Motor neuron (in vitro differentiated cells): ENCODE measurements around the gene APOA4. TPM values are rescaled to one million over a fixed set of nuclear protein-coding genes. Genes with fewer than 3 reads are reported as not detected.
"Not testable (repeated sequence)": the region's sequence is repeated elsewhere in the genome, so short reads cannot be mapped to it uniquely, and the experiment has no call there.

Experiments used
- ATAC-seq, 8 experiments: fragments of 200-7000 bp; cut with Tn5 transposase; replicated peaks in 6 of 8; 2 replicates each; pipeline ENCODE4 v1.8.0; 2021; ENCODE audit warnings: mild to moderate bottlenecking in 8 of 8, moderate library complexity in 8 of 8
- H3K27ac ChIP-seq, 2 donors: fragments of 250-450 bp; sonication (Bioruptor Pico); 2 replicates each; pipeline ENCODE4 v1.9.0; 2021; ENCODE audit warnings: antibody characterized with exemption in 2 of 2, mild to moderate bottlenecking in 2 of 2, moderate library complexity in 1 of 2
- H3K4me1 ChIP-seq, 2 donors: fragments of 250-450 bp; sonication (Bioruptor Pico); replicated peaks in 1 of 2; 2 replicates each; pipeline ENCODE4 v1.6.1; 2021; ENCODE audit warnings: antibody characterized with exemption in 2 of 2, mild to moderate bottlenecking in 2 of 2, moderate library complexity in 1 of 2
- H3K4me3 ChIP-seq, 5 donors: fragments of 250-450 bp; sonication (Bioruptor Pico); 2 replicates each; pipeline ENCODE4 v1.9.0; 2021; ENCODE audit warnings: antibody characterized with exemption in 5 of 5, mild to moderate bottlenecking in 5 of 5, moderate library complexity in 4 of 5
- WGBS, 10 experiments: fragments of 450-650 bp; shearing (Covaris generic); methylation state at CpG; one replicate each; pipeline ENCODE4 v1.0.0; 2022; 5-methylcytosine and 5-hydroxymethylcytosine counted together
- in situ Hi-C, 9 experiments: fragments of 400-800 bp; cut with MboI; loops; one replicate each; pipeline ENCODE4 v1.15.0; 2021; ENCODE audit warnings: low sequenced_read_pairs in 9 of 9, low pct_unique_long_range_greater_than_20kb in 2 of 9; ENCODE audit not compliant: unreplicated experiment in 9 of 9
- total RNA-seq, 8 experiments: library from RNA; unstranded; fragments of 300-600 nt; gene quantifications; 2 replicates each; pipeline versions ENCODE4 v1.2.3 to v1.2.4, GENCODE V29; 2022

APOA4 gene
- total RNA-seq, 8 experiments from 2014 or later = 0.14 to 0.28 (median 0.24) TPM; not detected in 5

DNA sequence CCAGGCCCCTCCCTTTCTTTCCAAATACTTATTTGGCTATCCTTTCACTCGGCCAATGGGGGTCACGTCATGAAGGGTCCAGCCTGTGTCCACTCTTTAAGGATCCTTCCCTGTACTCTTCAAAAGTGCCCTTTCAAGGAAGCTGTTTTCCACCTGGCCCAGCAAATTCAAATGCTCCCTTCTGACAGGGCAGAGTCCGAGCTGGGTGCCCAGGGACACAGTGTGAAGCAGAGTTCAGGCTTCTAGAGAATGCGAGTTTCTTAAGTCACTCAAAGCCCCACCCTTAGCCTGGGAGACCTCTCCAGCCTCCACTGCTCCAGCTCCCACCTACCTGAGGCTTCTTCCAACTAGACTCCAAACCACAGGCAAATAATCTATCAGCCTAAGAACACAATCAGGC lies 19.8 kb upstream of the APOA4 start:
- in situ Hi-C loops = no loop called here
- H3K4me1 ChIP-seq = peaks cover 0 to under 1% of the 10 kb centered on the region in 2 donors
- H3K4me3 ChIP-seq = no peak overlapping the region
- H3K27ac ChIP-seq = no peak overlapping the region
- 75 to 100% (median 100%) methylated on average over 1 to 3 of the region's 4 CpGs; no CpG with 5 or more reads in 4 of the 10 experiments for WGBS, 10 experiments
- peak in 1 of 8 experiments; percentile 15 for ATAC-seq

DNA sequence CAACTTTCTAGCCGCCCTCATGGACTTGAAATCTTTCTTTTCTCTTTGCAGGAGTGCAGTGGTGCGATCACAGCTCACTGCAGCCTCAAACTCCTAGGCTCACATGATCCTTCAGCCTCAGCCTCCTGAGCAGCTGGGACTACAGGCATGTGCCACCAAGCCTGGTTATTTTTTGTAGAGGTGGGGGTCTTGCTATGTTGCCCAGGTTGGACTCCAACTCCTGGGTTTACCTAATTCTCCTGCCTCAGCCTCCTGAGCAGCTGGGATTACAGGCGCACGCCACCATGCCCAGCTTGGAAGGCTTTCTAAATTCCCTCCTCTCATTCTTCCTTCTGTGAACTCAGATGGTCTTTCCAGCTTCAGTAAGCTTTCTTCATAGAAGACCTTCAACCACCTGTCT lies 19.0 kb upstream of the APOA4 start:
- in situ Hi-C loops = no loop called here
- no peak for ATAC-seq
- H3K4me1 ChIP-seq = peaks cover 0 to 5% of the 10 kb centered on the region in 2 donors
- WGBS, 10 experiments = 85 to 100% (median 97%) methylated on average over 1 to 3 of the region's 4 CpGs; no CpG with 5 or more reads in 4 of the 10 experiments
- H3K27ac ChIP-seq = no peak overlapping the region
- H3K4me3 ChIP-seq = no peak overlapping the region

DNA sequence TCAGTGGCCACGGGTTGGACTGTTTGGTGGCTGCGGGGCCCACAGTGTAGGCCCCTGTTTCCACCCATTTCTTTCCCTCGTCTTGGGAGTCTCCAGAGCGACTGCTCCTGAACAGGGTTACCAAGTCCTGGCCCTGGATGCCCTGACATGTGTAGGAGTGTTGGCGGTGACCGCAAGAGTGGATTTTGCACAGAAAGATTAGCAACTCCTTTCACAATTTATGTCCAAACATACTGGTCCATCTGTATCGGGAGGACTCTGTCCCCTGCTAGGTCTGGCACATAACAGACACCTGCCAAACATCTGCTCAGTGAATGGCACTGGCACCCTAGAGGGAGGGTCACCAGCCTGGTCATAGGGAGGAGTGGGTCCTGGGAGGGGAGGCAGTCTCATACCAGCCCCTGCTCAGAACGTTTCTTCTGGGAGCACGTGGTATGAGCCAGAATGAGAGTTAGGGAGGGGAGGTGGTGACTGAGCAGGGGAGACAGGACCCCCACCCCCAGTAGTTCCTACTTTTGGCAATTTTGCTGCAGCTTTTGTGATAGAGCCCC lies 17.7 kb upstream of the APOA4 start:
- in situ Hi-C loops = no loop called here
- Histone ChIP-seq H3K4me1 (peaks cover 0 to 5% of the 10 kb centered on the region in 2 donors), H3K4me3 (no peak overlapping the region), H3K27ac (no peak overlapping the region)
- WGBS, 10 experiments = 40 to 100% (median 76%) methylated on average over 1 to 7 of the region's 9 CpGs; no CpG with 5 or more reads in 3 of the 10 experiments
- ATAC-seq = no peak

DNA sequence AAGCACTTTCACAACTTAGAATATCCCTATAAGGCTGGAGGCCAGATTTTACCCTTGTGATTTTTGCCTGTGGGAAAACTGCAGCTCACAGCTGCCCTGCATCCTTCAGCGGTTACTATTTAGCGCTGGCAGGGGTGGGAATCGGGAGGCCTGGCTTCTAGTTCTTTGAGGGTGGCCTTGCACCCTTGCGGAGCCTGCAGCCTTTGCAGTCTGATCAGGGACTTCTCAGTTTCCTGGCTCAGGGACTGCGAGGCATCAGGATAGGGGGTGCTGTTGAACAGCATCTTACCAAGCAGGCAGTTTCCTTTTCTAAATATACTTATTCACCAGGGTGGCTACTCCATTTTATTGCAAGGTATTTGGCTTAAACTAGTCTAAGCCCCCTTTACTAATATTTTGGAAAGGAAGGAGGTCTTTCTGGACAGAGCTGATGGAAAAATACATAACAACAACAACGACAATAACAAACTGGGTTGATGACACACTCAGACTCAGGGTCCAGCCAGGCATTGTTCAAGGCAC lies 17.2 kb upstream of the APOA4 start:
- H3K4me3 ChIP-seq = no peak overlapping the region
- peaks cover 3 to 10% of the 10 kb centered on the region in 2 donors for H3K4me1 ChIP-seq
- ATAC-seq = no peak
- in situ Hi-C loops = no loop called here
- 0 to 85% (median 57%) methylated on average over 1 to 5 of the region's 6 CpGs; no CpG with 5 or more reads in 3 of the 10 experiments for WGBS, 10 experiments
- no peak overlapping the region for H3K27ac ChIP-seq

DNA sequence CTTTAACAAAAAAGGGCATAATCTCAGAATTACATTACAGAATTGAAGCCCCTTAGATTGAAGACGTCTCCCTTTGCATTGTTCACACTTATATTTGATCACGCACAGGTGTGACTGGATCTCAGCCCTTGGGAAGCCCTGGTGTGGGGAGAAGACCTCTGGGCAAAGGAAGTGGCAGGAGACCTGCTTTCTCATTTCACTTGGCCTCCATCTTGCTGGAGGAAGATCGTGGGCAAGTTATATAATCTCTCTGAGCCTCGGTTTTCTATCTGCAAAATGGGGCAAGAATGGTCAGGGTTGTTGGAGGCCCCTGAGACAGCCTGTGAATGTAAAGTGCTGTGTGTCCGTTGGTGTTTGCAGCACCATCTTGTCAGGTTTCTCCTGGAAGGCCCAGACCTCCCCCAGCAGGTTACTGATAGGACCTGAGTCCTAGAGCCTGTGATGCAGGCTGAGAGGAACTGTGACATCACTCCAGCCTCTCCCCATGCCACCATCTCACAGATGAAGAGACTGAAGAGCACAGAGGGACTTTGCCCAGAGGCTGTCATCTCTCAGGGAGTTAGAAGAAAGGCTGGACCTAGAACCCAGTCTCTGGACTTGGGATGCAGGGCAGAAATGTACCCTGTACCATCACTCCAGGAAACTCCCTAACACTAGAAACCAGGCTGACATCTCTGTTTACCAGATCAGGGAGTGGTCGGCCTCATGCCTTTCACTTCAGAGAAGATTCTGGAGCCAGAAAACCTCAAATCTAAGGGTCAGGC lies 15.4 kb upstream of the APOA4 start:
- no peak overlapping the region for H3K4me3 ChIP-seq
- no peak for ATAC-seq
- peaks cover 3 to 11% of the 10 kb centered on the region in 2 donors for H3K4me1 ChIP-seq
- 56 to 100% (median 91%) methylated on average over 1 to 3 of the region's 6 CpGs; no CpG with 5 or more reads in 2 of the 10 experiments for WGBS, 10 experiments
- in situ Hi-C loops = no loop called here
- no peak overlapping the region for H3K27ac ChIP-seq

DNA sequence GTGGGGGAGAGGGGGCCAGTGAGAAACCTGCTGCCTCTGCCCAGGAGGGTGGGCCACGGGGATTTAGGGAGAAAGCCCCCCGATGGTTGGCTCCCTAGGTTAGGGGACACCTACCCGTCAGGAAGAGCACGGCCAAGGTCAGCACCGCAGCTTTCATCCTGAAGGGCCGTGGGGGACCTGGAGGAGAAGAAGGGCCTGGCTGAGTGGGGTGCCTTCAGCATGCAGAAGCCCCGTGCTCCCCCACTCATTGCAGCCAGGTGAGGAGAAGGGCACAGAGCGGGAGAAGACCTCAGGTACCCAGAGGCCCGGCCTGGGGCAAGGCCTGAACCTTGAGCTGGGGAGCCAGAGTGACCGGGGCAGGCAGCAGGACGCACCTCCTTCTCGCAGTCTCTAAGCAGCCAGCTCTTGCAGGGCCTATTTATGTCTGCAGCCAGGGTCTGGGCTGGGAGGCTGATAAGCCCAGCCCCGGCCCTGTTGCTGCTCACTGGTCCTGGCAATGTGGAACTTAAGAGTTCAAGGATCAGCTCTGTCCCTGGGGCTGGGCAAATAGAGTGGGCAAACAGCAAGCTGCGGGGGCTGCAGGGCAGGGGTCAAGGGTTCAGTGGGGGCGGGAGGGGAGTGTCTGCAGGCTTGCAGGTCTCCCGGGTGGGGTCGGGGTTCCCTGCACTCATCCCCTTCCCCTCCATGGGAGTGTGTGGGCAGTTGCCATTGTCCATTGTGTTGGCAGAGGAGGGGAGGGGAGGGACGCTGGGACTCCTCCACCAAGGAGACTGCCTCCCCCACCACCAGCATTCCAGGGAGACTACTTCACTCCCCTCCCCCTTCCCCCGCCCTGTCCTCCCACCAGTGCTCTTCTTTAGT lies 14.4 kb upstream of the APOA4 start, which contains the start of gene APOA1:
TSS of gene APOA1 (minus strand) at position 392 of the 861 bp plus-strand sequence. CDS start at position 157, 235 bp downstream.
- WGBS, 10 experiments = 40 to 80% (median 74%) methylated on average over 1 to 5 of the region's 19 CpGs; no CpG with 5 or more reads in 6 of the 10 experiments
- in situ Hi-C loops = no loop called here
- peak in 1 of 8 experiments; percentile 6 for ATAC-seq
- no peak within 1 kb of the TSS for H3K4me3 ChIP-seq
- peaks cover 3 to 11% of the 10 kb centered on the region in 2 donors for H3K4me1 ChIP-seq
- H3K27ac ChIP-seq = no peak within 1 kb of the TSS

DNA sequence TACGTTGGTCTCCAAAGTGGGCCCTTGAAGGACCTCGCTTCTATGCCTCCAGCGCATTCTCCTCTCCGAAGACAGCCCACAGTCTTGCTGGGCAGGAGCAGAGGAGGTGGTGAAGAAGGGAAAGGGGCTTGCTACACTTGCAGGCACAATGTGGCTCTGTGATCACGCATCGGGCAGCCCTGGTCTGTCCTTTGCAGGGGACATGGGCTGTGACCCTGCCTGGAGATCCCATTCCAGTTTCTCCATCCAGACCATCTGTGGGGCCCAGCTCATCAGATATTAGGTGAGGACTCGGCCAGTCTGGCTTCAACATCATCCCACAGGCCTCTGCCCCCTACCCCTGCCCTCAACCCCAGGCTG lies 13.5 kb upstream of the APOA4 start:
- WGBS, 10 experiments = 60 to 100% (median 80%) methylated on average over 1 to 2 of the region's 7 CpGs; no CpG with 5 or more reads in 6 of the 10 experiments
- ATAC-seq = no peak
- Histone ChIP-seq H3K4me3 (no peak overlapping the region), H3K4me1 (peaks cover 3 to 11% of the 10 kb centered on the region in 2 donors), H3K27ac (no peak overlapping the region)
- in situ Hi-C loops = no loop called here

DNA sequence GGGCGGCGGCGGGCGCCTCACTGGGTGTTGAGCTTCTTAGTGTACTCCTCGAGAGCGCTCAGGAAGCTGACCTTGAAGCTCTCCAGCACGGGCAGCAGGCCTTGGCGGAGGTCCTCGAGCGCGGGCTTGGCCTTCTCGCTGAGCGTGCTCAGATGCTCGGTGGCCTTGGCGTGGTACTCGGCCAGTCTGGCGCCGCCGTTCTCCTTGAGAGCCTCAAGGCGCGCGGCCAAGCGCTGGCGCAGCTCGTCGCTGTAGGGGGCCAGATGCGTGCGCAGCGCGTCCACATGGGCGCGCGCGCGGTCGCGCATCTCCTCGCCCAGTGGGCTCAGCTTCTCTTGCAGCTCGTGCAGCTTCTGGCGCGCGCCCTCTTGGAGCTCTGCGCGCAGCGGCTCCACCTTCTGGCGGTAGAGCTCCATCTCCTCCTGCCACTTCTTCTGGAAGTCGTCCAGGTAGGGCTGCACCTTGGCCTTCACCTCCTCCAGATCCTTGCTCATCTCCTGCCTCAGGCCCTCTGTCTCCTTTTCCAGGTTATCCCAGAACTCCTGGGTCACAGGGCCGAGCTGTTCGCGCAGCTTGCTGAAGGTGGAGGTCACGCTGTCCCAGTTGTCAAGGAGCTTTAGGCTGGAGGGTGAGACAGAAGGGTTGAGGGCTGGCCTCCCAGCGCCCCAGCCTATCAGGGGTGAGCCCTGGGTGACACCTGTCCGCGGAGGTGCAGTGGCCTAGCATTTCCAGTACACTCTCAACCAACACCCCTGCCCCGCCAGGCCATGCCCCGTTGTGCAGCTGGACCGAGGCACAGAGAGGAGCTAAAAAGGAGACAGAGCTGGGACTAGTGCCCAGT lies 12.9 kb upstream of the APOA4 start:
- 40 to 100% (median 78%) methylated on average over 2 to 25 of the region's 57 CpGs; no CpG with 5 or more reads in 4 of the 10 experiments for WGBS, 10 experiments
- peaks cover 3 to 11% of the 10 kb centered on the region in 2 donors for H3K4me1 ChIP-seq
- in situ Hi-C loops = no loop called here
- ATAC-seq = peak; percentile 90 to 97 (median 94)
- H3K27ac ChIP-seq = peak overlapping the region; percentile 1 to 10
- peak overlapping the region; percentile 7 to 33 (median 16) for H3K4me3 ChIP-seq

DNA sequence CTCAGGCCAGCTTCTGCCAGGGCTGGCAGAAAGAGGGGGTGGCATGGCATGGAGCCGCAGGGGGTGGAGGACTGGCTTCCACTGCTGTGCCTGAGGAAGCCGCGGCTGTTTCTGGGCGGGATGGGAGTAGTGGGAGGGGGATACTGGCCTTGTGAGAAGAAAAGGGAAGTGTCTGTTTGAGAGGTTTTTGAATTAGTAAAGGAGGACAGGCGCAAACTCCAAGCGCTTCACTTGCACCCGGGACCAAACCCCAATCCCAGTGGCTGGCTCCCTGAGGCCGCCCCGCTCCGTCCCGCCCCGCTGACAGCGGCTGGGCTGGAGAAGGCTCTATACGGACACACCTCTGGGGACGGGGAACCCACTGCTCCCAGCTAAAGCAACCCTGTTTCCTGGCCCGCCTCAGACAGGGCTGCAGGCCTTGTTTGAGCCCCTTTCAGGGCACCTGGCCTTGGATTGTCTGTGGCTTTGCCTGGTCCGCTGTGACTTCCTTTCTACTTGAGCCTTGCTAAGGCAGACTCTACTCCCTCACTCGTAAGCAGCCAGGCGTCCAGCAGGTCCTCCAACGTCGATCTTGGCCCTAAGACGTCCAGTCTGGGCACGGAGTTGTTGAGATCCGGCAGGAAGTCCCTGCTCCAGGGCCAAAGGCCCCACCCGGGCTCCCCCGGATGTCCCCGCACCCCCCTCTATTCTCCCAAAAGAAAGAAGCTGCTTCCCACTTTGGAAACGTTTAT lies 12.1 kb upstream of the APOA4 start:
- peak in 4 of 8 experiments; percentile 5 to 13 (median 8) for ATAC-seq
- Histone ChIP-seq H3K4me1 (peaks cover 3 to 11% of the 10 kb centered on the region in 2 donors), H3K27ac (peak overlapping the region; percentile 1 to 10), H3K4me3 (peak overlapping the region in 4 of 5 donors; percentile 11 to 33 (median 17))
- in situ Hi-C loops = no loop called here
- 21 to 100% (median 80%) methylated on average over 1 to 4 of the region's 28 CpGs; no CpG with 5 or more reads in 4 of the 10 experiments for WGBS, 10 experiments

DNA sequence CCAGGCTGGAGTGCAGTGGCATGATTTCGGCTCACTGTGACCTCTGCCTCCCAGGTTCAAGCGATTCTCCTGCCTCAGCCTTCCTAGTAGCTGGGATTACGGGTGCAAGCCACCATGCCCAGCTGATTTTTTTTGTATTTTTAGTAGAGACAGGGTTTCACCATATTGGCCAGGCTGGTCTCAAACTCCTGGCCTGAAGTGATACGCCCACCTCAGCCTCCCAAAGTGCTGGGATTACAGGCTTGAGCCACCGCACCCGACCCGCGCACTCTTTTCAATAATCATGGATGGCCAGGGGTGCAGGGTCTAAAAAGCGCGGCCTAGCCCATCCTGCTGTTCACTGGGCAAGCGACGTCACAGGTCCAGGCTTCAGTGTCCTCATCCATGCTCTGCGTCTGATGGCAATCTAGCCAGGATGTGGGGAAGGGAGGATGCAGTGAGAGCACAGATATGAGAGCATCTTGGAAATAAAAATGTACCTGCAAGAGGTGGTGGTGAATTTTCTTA lies 11.5 kb upstream of the APOA4 start:
- H3K4me1 ChIP-seq = peaks cover 3 to 13% of the 10 kb centered on the region in 2 donors
- WGBS, 10 experiments = 74 to 100% (median 91%) methylated on average over 1 to 11 of the region's 13 CpGs; no CpG with 5 or more reads in 4 of the 10 experiments
- in situ Hi-C loops, H3K27ac ChIP-seq, ATAC-seq, H3K4me3 ChIP-seq: not testable (repeated sequence)

DNA sequence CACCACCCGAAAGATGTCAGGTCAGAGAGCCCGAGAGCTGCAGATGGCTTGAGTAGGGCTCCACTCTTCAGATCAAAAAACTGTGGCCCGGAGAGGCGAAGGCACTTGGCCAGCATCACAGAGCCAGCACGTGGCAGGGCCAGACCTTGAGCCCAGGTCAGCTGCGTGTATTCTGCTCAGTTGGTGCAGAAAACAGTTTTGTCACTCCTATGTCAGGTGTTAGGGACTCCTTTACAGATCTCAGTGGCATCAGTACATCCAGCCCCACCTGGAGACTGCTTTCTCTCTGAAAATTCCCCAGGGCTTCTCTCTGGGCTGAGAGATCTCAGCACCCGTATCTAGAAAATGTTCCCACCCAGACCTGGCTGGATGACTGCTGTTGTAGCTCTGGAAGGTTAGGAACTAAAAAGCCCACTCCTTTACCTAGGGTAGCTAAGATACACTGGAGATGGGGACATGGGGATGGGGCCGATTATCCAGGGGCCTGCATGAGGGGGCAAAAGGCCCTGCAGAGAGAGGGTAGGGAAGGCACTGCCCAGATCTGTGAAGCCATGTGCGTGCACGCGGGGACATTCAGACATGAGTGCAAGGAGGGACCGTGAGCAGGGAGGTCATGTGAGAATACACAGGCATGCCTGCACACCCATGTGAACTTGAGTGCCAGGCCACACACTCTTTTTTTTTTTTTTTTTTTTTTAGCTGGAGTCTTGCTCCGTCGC lies 10.9 kb upstream of the APOA4 start:
- WGBS, 10 experiments = 83 to 100% (median 91%) methylated on average over 1 to 9 of the region's 14 CpGs; no CpG with 5 or more reads in 4 of the 10 experiments

More for the DNA sequence above, 10.9 kb upstream of the APOA4 start:
- no peak overlapping the region for H3K4me3 ChIP-seq
- in situ Hi-C loops = no loop called here
- no peak overlapping the region for H3K27ac ChIP-seq
- no peak for ATAC-seq
- peaks cover 3 to 17% of the 10 kb centered on the region in 2 donors for H3K4me1 ChIP-seq
